Bronchial smooth muscle cell (primary cell): Measurements from ENCODE around the gene XAGE5. TPM values are rescaled to one million over a fixed set of nuclear protein-coding genes. Genes with fewer than 3 reads are reported as not detected.

Experiments used
- total RNA-seq: library from RNA; depleted of rRNA; stranded (reverse); fragments of >200 nt; gene quantifications from 2 replicates; pipeline ENCODE4 v1.2.1, GENCODE V29; 2014

Gene XAGE5, protein sequence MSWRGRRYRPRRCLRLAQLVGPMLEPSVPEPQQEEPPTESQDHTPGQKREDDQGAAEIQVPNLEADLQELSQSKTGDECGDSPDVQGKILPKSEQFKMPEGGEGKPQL
- not detected in 2 replicates for total RNA-seq

DNA sequence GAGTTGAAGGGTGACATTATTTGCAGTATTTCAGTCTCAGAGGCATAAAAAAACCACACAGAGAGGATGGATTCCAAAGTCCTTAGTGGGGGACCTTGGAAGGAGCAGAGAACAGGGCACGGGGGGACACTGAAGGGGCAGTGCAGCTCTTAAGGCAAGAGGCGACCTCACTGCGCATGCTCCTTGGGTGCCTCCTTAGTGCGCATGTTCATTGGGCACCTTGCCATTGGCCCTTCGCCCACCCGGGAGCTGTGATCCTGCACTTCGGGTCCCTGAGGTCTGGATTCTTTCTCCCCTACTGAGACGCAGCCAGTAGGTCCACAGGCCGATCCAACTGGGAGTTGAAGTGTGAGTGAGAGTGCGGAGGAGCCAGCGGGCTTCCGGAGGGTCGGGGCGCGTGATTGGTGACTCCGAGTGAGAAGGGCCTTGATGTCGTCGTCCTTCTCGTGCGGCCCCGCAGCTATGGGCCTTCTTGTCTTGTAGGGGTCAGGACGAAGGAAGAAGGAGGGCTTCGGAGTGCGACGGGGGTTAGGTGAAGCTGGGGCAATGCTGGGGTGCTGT, at the start of gene XAGE5:
TSS of gene XAGE5 (plus strand) at position 223 of the 561 bp plus-strand sequence. CDS start 1,280 bp downstream, outside the sequence.

GRCh38 chrX:52797327-52797726, 13.8 kb upstream of the XAGE5 start, which contains the start of gene SPANXN5:
SPANXN5 (minus strand) TSS chrX:52797427; CDS start chrX:52797348, 79 bp downstream.

Other genes starting within 250 kb of the XAGE5 start
- gene SSX7, start 156.4 kb upstream of the XAGE5 start, total RNA-seq = not detected in 2 replicates
- not detected in 2 replicates for gene SSX2, start 104.1 kb upstream of the XAGE5 start, total RNA-seq
- not detected in 2 replicates for gene SSX2B, start 60.0 kb upstream of the XAGE5 start, total RNA-seq
- not detected in 2 replicates for gene SPANXN5, start 13.9 kb upstream of the XAGE5 start, total RNA-seq
- not detected in 2 replicates for gene XAGE3, start 56.8 kb downstream of the XAGE5 start, total RNA-seq
- gene FAM156B, start 86.0 kb downstream of the XAGE5 start, total RNA-seq = 12.9 TPM in 2 replicates
- gene FAM156A, start 147.2 kb downstream of the XAGE5 start, total RNA-seq = 14.5 and 20.3 TPM in 2 replicates
- gene GPR173, start 237.5 kb downstream of the XAGE5 start, total RNA-seq = 1.5 and 1.9 TPM in 2 replicates